ENCODE results near the gene SEMA3F.

SEMA3F gene

GRCh38 chr3:50230794-50231125, 75.6 kb downstream of the SEMA3F start:
- Mint-ChIP-seq H3K27me3 (ENCODE audit: low read depth) (no peaks in the 10 kb centered on the region), H3K4me3 (peak overlapping the region in 1 of 3 experiments; percentile 11), H3K36me3 (ENCODE audit: low read depth) (no peaks in the 10 kb centered on the region), H3K4me1 (peaks cover 37% of the 10 kb centered on the region), H3K9me3 (no peaks in the 10 kb centered on the region), H3K27ac (peak overlapping the region in 1 of 3 experiments; percentile 4)
- TF ChIP-seq CTCF (IDR thresholded peaks at IDR 0.05; ENCODE audit: unreplicated experiment in 3 of 3): no peak

- Mint-ChIP-seq H3K27me3 (ENCODE audit: low read depth) (no peaks in the 10 kb centered on the region), H3K4me3 (no peak overlapping the region), H3K4me1 (peaks cover 33% of the 10 kb centered on the region), H3K9me3 (no peaks in the 10 kb centered on the region), H3K27ac (no peak overlapping the region), H3K36me3 (ENCODE audit: low read depth) (no peaks in the 10 kb centered on the region)
- no peak for TF ChIP-seq CTCF (IDR thresholded peaks at IDR 0.05; ENCODE audit: unreplicated experiment in 3 of 3)
Observed at GRCh38 chr3:50231581-50231980, 76.5 kb downstream of the SEMA3F start.

- H3K4me1 Mint-ChIP-seq: peaks cover 33% of the 10 kb centered on the region
- no peaks in the 10 kb centered on the region for H3K27me3 Mint-ChIP-seq (ENCODE audit: low read depth)
- peak overlapping the region in 1 of 3 experiments; percentile 85 for H3K27ac Mint-ChIP-seq
- H3K4me3 Mint-ChIP-seq: peak overlapping the region in 1 of 3 experiments; percentile 79
- TF ChIP-seq CTCF (IDR thresholded peaks at IDR 0.05; ENCODE audit: unreplicated experiment in 3 of 3): no peak
- H3K36me3 Mint-ChIP-seq (ENCODE audit: low read depth): no peaks in the 10 kb centered on the region
- no peaks in the 10 kb centered on the region for H3K9me3 Mint-ChIP-seq
Observed at GRCh38 chr3:50232303-50232702, 77.2 kb downstream of the SEMA3F start.

- no peaks in the 10 kb centered on the region for H3K9me3 Mint-ChIP-seq
- peaks cover 34% of the 10 kb centered on the region for H3K4me1 Mint-ChIP-seq
- no peaks in the 10 kb centered on the region for H3K27me3 Mint-ChIP-seq (ENCODE audit: low read depth)
- H3K4me3 Mint-ChIP-seq: peak overlapping the region in 2 of 3 experiments; percentile 64 to 79
- no peaks in the 10 kb centered on the region for H3K36me3 Mint-ChIP-seq (ENCODE audit: low read depth)
- peak overlapping the region; percentile 76 to 91 (median 85) for H3K27ac Mint-ChIP-seq
- no peak for TF ChIP-seq CTCF (IDR thresholded peaks at IDR 0.05; ENCODE audit: unreplicated experiment in 3 of 3)
Observed at GRCh38 chr3:50233176-50233575, 78.1 kb downstream of the SEMA3F start.

GRCh38 chr3:50235716-50236483, 80.8 kb downstream of the SEMA3F start, which contains the start of gene GNAI2:
GNAI2 (plus strand) TSS chr3:50236204; CDS start chr3:50236336, 132 bp downstream.
- Mint-ChIP-seq H3K36me3 (ENCODE audit: low read depth) (peaks cover 3% of the 10 kb centered on the region), H3K4me1 (peaks cover 38% of the 10 kb centered on the region), H3K9me3 (no peaks in the 10 kb centered on the region), H3K27ac (peak within 1 kb of the TSS; percentile 84 to 98 (median 96)), H3K4me3 (peak within 1 kb of the TSS; percentile 98 to 99 (median 99)), H3K27me3 (ENCODE audit: low read depth) (no peaks in the 10 kb centered on the region)
- no peak for TF ChIP-seq CTCF (IDR thresholded peaks at IDR 0.05; ENCODE audit: unreplicated experiment in 3 of 3)

Measured in nephron (organoid).